Stimulated activated CD4-positive, alpha-beta T cell treated with anti-CD3 and anti-CD28 coated beads, Interleukin-1b, Interleukin-23, amount 100 ng/mL, for 48 hours (primary cell): ENCODE measurements around the gene TSEN54.

ENCODE experiments used
- DNase-seq: peaks from one replicate; pipeline ENCODE4 v3.0.0-alpha.2; 2020

Gene TSEN54

GRCh38 chr17:75549246-75550138 lies 33.2 kb downstream of the TSEN54 start:
- DNase-seq, result no peak

- no peak for DNase-seq
Measured at GRCh38 chr17:75550139-75550465, 33.8 kb downstream of the TSEN54 start.

DNA sequence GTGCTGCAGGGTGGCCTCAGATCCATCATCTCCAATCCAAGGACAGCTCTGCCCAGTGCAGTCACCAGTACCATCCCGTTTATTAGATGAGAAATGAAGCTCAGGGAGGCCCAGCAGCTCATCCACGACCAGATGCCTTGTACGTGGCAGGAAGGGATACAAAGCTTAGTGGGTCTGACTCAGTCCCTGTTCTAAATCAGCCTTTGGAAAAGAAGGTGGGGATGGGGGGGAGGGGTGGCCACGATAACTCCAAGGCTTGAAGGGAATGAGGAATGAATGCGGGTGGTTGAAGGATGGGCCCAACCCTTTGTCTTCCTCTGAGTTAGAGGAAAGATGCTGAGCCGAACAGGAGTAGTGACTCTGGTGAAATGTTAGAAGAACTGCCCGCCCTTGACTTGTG lies 34.9 kb downstream of the TSEN54 start:
- no peak for DNase-seq

- DNase-seq, result no peak
Measured at GRCh38 chr17:75552425-75553294, 36.3 kb downstream of the TSEN54 start.

GRCh38 chr17:75553295-75554110 lies 37.2 kb downstream of the TSEN54 start:
- no peak for DNase-seq

DNA sequence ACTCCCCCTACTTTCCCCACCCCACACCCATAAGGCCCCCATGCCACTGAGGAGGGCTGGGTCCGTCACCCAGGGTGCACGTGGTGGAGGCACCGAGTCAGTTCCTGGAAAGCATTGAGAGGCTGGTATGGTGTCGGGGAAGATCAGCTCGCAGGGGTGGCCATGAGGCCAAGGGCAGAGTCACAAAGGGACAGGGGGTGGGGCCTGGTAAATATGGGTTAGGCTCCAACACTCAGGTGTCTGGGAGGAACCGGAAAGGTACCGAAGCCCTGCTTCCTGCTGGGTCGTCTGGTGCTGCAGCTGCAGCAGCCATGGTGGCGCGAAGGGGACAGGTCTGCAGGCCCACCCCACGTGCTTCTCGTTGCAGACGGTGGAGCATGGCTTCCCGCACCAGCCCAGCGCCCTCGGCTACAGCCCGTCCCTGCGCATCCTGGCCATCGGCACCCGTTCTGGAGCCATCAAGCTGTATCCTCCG lies 39.4 kb downstream of the TSEN54 start:
- no peak for DNase-seq

- DNase-seq, result no peak
Measured at GRCh38 chr17:75557075-75557851, 40.9 kb downstream of the TSEN54 start.

DNA sequence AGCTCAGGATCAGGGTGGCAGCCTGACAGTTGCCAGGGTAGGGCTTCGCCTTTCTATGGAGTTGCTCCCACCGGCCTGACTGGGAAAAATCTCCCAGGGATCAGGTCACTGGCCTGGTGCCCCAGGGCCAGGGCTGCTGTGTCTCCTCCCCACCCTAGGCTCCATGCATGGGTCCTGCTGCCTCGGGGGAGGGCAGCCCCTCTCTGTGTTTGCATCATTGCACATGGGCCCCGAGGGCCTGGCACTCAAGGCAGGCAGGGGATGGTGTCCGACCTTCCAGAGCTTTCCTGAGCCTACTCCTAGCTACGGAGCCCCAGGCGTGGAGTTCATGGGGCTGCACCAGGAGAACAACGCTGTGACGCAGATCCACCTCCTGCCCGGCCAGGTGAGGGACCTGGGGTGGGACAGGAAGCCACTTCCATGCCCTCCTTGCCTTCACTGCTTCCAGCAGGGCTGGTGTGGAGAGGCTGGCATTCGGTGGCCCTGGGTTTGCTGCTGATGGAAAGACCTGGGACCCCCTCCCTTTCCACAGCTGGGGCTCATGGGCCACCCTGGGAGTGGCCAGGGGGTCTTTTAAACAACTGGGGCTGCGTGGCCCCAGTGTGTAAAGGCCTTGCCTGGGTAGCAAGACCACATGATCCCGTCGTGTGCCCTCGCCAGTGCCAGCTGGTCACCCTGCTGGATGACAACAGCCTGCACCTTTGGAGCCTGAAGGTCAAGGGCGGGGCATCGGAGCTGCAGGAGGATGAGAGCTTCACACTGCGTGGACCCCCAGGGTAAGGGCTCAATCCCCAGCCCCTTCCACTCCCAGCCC lies 41.7 kb downstream of the TSEN54 start:
- DNase-seq, result no peak

DNA sequence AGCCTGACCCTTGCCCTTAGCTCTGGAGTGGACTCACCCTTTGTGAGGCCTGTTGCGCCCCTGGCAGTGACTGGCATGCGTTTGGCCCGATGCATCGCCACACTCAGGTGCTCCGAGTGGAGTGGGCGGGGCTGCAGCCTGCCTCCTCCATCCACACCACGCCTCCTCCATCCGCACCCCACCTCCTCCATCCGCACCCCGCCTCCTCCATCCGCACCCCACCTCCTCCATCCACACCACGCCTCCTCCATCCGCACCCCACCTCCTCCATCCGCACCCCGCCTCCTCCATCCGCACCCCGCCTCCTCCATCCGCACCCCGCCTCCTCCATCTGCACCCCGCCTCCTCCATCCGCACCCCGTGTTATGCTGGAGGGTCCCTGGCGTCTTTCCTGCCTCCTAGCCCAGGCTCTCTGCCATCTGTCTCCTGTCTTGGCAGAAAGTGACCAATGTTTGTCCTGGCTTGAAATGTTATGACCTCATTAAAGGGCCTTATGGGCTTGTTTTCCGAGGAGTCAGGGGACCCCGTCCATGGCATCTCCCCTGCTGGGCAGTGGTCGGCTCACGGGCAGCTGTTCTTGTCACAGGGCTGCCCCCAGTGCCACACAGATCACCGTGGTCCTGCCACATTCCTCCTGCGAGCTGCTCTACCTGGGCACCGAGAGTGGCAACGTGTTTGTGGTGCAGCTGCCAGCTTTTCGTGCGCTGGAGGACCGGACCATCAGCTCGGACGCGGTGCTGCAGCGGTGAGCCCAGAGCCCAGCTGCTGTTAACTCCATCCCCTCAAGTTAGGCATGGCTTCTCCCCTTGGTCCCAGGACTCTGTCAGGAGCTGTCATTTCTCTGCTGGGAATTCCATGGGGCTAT lies 42.6 kb downstream of the TSEN54 start:
- no peak for DNase-seq

DNA sequence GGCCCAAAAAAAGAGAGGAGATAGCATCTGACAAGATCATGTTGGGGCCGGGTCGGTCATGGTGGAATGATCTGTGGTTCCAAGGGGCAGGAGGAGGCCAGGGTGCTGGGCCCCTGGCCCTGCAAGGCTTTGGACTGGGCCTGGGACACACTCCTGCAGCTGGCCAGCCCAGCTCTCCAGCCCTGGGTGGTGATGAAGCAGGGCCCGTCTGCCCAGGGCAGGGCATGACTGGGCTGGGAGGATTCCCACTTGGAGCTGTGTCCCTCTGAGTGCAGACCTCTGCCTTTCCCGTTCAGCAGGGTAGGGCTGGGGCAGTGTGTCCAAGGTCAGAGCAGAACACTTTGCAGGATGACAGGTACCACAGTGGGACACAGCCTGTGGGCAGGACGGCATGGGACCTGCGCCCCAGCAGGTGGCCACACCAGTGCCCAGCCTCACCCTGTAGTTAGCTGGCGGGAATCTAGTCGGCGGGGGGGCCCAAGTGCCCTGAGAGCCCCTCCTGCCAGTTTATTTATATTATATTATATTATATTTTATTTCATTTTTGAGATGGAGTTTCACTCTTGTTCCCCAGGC lies 43.7 kb downstream of the TSEN54 start:
- DNase-seq, result no peak

- no peak for DNase-seq
Measured at GRCh38 chr17:75561927-75562603, 45.7 kb downstream of the TSEN54 start.

GRCh38 chr17:75563063-75563758 lies 46.9 kb downstream of the TSEN54 start:
- DNase-seq, result no peak

DNA sequence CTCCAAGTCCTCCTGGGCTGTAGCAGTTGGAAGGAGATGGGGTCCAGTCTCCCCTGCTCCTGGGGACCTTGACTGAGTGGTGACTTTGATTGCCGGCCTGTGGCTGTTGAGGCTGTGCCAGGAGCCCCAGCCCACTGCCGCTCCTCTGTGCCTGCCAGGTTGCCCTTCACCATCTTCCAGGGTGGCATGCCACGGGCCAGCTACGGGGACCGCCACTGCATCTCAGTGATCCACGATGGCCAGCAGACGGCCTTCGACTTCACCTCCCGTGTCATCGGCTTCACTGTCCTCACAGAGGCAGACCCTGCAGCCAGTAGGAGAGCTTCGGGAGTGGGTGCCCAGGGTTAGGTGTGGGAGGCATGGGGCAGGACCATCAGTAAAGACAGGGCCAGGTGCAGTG lies 47.9 kb downstream of the TSEN54 start:
- DNase-seq, result no peak

DNA sequence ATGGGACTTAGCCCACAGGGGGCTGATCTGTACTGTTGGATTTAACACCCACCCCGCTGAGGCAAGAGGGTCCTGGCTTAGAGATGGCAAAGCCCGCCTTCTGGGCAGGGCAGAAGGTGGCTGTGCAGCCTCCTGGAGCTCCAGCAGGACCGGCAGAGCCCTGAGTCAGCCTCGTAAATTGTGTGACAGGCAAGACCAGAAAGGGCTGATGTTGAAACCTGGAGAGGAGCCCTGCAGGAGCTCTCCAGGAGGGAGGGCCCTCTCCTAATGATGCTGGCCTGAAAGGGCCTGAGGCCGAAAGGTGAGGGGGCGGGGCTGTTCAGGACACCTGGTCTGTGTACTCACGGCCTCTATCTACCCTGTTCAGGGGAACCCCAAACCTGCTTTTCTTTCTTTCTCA lies 48.7 kb downstream of the TSEN54 start:
- no peak for DNase-seq

DNA sequence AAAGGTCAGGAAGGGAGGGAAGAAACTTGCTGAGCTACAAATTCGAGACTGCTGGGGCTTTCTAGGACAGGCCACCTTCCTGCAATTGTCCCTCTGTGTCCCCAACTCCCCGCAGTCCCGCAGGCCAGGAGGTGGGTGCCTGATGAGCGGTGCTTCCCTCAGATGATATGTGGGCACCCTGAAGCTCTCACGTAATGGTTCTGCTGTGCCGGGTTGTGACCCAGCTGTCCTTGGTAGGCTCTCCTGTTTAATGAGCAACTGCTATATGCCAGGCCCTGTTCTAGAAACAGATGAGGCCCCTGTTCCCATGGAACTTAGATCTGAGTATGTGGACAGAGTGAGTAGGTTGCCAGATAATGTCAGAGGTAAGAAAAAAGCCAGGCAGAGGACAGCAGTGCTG lies 49.3 kb downstream of the TSEN54 start:
- DNase-seq, result no peak

DNA sequence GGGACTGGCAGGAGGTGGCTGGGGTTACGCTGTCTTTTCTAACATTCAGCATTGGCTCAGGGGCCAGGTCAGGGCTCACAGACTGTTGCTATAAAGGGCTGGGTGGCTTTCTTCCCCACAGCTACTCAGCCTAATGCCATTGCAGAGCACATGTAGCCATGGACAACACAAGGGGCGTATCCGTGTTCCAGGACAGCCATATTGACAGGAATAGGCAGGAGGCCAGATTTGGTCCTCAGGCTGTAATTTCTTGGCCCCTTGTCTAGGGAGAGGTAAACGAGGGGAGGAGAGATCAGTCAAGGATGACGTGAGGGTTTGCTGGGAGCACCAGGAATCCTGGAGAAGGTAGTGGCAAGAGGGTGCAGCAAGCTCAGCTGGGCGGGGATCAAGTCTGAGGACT lies 50.1 kb downstream of the TSEN54 start:
- no peak for DNase-seq

GRCh38 chr17:75566834-75567233 lies 50.5 kb downstream of the TSEN54 start:
- no peak for DNase-seq

DNA sequence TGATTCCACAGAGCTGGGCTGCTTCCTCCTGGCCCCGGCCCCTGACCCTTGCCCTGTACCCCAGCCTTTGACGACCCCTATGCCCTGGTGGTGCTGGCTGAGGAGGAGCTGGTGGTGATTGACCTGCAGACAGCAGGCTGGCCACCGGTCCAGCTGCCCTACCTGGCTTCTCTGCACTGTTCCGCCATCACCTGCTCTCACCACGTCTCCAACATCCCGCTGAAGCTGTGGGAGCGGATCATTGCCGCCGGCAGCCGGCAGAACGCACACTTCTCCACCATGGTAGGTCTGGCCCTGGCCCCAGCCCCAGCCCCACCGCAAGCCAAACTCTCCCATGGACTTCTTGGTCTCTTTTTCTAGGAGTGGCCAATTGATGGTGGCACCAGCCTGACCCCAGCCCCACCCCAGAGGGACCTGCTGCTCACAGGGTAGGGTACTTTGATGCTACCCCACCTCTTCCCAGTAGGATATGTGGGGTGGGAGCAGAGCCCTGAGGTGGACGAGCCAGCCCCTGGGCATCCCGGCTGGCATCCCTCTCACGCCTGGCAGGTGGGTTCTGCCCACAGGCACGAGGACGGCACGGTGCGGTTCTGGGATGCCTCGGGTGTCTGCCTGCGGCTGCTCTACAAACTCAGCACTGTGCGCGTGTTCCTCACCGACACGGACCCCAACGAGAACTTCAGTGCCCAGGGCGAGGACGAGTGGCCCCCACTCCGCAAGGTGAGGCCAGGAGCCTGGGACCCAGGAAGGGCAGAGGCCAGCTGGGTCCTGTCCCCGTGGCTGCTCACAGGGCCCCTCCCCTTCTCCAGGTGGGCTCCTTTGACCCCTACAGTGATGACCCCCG lies 52.3 kb downstream of the TSEN54 start:
- no peak for DNase-seq
